HPDE6-E6E7 (cell line): ENCODE results near the gene GP1BA.
A peak's percentile ranks its signal among the peaks of the same experiment; 100 is the strongest.

Experiments
- DNase-seq: peaks from one replicate; pipeline ENCODE4 v3.0.0; 2011; ENCODE audit warnings: missing footprints; ENCODE audit errors: extremely low spot score

Gene GP1BA

GRCh38 chr17:4938688-4939545, 6.8 kb downstream of the GP1BA start:
- DNase-seq, result no peak

DNA sequence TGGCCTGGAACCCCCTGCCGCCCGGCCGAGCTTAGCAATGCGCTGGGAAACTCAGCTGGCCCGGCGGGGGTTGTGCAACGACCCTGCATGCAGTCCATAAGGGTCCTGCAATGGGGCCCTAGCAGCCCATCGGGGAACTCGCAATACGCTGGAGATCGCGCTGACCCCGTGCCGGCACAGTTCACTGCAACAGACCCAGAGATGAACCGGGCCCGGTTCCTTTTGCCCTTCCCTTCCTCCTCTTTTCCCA, 7.4 kb downstream of the GP1BA start:
- no peak for DNase-seq

DNA sequence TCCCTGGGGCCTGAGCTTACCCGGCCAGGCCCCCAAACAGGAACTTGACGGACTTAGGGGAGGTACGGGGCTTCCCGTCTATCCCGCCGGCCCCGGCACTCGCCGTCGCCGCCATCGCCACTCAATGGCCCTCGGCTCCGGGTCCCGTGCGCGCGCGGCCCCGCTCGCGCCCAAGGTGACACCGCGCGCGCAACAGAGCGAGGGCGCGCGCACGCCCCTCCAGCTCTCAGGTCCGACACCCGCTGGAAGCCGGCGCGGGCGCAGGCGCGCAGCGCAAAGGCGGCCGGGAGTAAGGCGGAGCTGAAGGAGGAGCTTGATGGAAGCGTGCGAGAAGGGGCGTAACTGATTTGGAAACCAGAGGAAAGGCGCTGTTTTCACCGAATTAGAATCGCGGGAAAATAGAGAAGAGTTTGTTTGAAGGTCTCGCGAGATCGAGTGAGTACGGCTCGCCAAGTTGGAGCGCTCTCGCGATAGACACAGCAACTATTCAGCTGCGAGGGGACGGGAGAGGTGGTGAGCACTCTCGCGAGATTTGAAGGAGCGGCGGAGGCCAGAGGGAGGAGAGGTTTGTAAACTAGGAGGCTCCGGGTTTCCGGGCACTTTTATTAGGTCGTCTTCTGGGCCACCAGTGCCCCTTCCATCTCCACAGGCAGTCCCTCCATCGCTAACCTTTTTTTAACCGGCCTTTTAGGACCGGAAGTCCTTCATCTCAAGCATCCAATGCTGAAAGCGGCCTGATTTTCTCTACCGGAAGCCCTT, 7.9 kb downstream of the GP1BA start, which contains the start of the genes RNF167 and SLC25A11:
Gene RNF167 (plus strand): TSS at position 473 of the 759 bp plus-strand sequence. CDS start 642 bp downstream, outside the sequence.
Gene SLC25A11 (minus strand): TSS at position 251 of the 759 bp plus-strand sequence. CDS start 136 bp downstream, at position 115.
- DNase-seq, result peak; percentile 96

- DNase-seq, result peak; percentile 64
Measured at GRCh38 chr17:4940555-4941318, 8.7 kb downstream of the GP1BA start.

- no peak for DNase-seq
Measured at GRCh38 chr17:4941319-4941610, 9.2 kb downstream of the GP1BA start.

GRCh38 chr17:4942760-4943508, 10.9 kb downstream of the GP1BA start:
- DNase-seq, result no peak

DNA sequence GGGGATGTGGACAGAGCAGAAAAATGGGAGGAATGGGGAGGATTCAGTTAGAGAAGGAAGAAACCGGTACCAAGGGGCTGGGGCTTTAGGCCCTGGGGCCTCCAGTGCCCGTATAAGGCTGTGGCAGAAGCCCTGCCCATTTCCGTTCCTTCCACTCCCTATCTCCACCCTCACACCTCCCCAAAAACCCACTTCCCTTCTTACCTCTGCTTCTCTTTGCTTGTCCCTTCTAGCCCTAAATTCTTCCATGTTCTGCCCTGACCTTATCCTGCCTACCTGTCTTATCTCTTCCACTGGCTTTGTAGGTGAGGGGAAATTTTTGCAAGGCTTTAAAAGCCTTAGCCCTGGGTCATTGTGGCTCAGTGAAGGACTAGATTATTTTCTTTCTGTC, 12.1 kb downstream of the GP1BA start:
- DNase-seq, result no peak

DNA sequence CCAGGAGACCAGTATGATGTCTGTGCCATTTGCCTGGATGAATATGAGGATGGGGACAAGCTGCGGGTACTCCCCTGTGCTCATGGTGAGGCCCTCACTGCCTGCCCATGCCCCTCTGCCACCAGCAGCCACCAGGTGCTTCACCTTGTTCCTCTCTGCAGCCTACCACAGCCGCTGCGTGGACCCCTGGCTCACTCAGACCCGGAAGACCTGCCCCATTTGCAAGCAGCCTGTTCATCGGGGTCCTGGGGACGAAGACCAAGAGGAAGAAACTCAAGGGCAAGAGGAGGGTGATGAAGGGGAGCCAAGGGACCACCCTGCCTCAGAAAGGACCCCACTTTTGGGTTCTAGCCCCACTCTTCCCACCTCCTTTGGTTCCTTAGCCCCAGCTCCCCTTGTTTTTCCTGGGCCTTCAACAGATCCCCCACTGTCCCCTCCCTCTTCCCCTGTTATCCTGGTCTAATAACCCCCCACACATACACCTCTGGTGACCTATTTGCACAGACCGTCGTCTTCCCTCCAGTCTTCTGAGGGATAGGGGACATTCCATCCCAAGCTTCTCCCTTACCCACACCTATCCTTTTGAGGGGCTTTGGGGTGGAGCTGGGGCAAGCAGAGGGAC, 12.6 kb downstream of the GP1BA start:
- no peak for DNase-seq

- peak; percentile 90 for DNase-seq
Measured at GRCh38 chr17:4945176-4945943, 13.3 kb downstream of the GP1BA start.

GRCh38 chr17:4945944-4946280, 13.8 kb downstream of the GP1BA start:
- DNase-seq, result no peak

GRCh38 chr17:4946312-4946976, 14.4 kb downstream of the GP1BA start:
- DNase-seq, result no peak

DNA sequence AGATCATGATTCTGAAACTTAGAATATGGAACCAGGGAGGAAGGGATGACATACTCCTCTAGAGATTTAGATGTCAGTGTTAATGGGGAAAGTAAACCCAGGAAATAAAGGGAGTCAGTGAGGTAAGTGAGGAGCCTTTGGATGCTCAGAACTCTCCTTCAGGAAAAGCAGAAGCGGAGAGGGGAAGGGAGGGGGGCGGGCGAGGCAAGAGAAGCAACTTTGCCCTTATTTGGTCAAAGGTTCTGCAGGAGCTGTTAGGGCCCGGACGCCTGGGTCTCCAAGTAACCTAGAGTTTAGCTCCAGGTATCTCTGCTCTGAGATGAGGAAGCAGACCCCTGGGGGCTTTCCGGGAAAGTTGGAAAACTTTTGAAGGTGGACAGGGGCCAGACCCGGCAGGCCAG, 14.9 kb downstream of the GP1BA start:
- no peak for DNase-seq

DNA sequence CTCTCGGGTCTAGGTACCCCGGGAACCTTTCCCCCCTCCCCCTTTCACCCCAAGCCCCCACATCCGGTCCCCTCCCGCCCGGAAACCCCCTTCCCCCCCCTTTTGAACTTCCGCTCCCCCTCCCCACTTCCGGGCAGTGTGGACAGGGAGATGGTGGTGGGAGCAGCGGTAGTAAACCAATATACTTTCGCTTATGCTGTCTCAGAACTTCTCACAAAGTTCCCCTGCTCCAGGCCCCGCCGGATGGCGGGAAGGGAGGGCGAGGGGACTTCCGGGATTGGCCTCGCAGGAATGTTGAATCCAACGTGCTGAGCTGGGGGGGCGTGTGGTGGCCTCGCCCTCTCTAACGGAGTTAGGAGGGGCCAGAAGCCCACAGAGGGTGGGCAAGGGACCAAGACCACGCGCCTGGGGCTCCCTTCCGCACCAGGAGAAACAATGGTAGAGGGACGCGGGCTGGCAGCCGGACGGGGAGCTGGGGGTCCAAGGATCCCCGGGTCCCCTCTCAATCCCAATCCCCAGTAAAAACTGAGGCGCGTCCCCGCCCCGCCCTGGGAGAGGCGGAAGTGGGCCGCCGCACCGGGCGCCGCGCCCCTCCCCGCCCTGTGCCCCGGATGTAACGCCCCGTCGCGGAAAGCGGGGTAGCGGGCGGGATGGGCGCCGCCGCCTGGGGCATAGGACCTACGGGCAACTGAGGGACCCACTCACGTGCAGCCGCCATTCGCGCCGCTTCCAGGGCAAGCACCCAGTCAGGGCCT, 15.5 kb downstream of the GP1BA start:
- DNase-seq, result no peak

GRCh38 chr17:4948166-4948930, 16.3 kb downstream of the GP1BA start, which contains the start of gene PFN1:
Gene PFN1, minus strand, starts transcription at chr17:4948530. Its CDS starts 136 bp downstream, at chr17:4948394.
- DNase-seq, result peak; percentile 72

DNA sequence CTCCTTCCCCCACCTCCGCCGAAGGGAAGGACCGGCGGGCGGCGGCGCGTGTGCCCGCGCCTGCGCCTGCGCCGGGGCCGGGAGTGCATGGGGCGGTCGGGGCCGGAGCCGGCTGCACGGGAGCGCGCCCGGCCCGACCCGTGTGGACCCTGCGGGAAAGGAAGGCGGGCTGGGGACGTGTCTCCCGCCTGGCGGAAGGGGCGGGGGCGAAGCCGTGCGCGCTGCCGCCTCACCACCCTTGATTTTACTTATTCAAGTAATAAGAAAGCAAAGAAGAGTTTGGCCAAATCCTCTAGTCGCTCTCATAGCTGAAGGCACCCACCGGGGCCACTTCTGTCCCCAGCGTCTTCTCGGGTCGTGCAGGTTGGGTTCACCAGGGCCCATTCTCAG, 16.8 kb downstream of the GP1BA start:
- DNase-seq, result peak; percentile 90

GRCh38 chr17:4949321-4950074, 17.4 kb downstream of the GP1BA start:
- DNase-seq, result no peak

- DNase-seq, result no peak
Measured at GRCh38 chr17:4950075-4950745, 18.1 kb downstream of the GP1BA start.
